GM18520 (cell line): ENCODE results near the gene KRTAP5-9.
"Not testable (repeated sequence)": the region's sequence is repeated elsewhere in the genome, so short reads cannot be mapped to it uniquely, and the experiment has no call there.

Source experiments
- ATAC-seq: cut with Tn5 transposase; IDR thresholded peaks from one replicate; pipeline ENCODE4 v1.9.1; 2021; ENCODE audit not compliant: unreplicated experiment

The KRTAP5-9 gene

DNA sequence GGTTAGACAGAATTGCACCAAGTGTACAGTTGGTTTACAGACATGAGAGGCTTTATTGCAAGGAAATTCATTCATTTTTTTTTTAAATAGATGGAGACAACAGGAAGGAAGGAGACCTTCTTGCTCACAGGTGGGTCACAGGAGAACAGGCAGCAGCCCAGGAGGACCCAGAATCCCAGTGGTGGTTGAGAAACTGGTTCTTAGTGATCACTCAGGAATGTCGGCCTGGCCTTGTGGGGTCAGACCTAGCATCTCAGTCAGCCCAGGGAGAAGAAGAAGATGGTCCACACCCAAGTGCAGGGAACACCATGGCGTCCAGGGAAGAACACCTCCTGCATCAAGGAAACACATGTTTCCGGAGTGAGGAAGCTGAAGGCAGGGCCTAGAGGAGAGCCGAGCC lies 33.6 kb downstream of the KRTAP5-9 start:
- ATAC-seq, result no peak

DNA sequence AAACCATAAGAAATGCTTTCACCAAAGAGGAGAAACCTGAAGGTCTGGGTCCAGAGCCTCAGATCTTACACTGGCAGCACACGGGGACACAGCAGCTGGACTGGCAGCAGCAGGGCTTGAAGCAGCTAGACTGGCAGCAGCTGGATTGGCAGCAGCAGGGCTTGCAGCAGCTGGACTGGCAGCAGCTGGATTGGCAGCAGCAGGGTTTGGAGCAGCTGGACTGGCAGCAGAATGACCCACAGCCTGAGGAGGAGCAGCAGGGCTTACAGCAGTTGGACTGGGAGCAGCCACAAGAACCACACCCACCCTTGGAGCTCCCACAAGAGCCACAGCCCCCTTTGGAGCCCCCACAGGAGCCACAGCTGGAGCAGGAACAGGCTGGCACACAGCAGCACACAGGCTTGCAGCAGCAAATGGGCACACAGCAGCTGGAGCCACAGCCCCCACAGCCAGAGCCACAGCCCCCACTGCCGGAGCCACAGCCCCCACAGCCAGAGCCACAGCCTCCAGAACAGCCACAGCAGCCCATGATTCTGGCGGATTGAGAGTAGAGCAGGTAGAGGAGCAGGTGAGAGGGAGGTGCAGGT lies 34.2 kb downstream of the KRTAP5-9 start, which contains the start of gene KRTAP5-11:
TSS of gene KRTAP5-11 (minus strand) at position 567 of the 587 bp plus-strand sequence. CDS start at position 529, 38 bp downstream.
- ATAC-seq, result no peak

- not testable (repeated sequence) for ATAC-seq
These were observed 34.7 kb downstream of the KRTAP5-9 start for GRCh38 chr11:71582969-71583368.

- ATAC-seq, result not testable (repeated sequence)
These were observed 37.5 kb downstream of the KRTAP5-9 start for GRCh38 chr11:71585673-71586072.

- ATAC-seq, result not testable (repeated sequence)
These were observed 40.1 kb downstream of the KRTAP5-9 start for GRCh38 chr11:71588314-71588713.

GRCh38 chr11:71588822-71589545 lies 40.8 kb downstream of the KRTAP5-9 start:
- not testable (repeated sequence) for ATAC-seq

DNA sequence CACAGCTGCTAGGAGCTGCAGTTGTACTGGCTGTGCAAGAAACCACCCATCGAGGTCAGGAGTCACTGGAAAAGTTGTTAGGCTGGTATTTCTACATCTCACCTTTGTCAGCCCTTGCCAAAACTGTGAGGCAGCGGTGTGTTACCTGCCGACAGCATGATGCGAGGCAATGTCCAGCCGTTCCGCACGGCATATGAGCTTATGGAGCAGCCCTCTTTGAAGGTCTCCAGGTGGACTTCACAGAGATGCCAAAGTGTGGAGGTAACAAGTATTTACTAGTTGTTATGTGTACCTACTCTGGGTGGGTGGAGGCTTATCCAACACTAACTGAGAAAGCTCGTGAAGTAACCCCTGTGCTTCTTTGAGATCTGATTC lies 41.3 kb downstream of the KRTAP5-9 start:
- not testable (repeated sequence) for ATAC-seq
